OCI-LY3 (cell line): ENCODE results near the gene SNTB2.

Experiments
- H2AFZ ChIP-seq: fragments of 200-600, 300-600 bp; shearing (Covaris generic); 2 replicates; pipeline ENCODE4 v1.6.0; 2014; ENCODE audit warnings: antibody characterized with exemption, low read depth, low read length
- H3K27ac ChIP-seq: fragments of 200-600, 300-600 bp; sonication (generic); 2 replicates; pipeline ENCODE4 v1.5.1; 2014; ENCODE audit warnings: mild to moderate bottlenecking, low read length, moderate library complexity, mixed read lengths
- H3K27me3 ChIP-seq: fragments of 200-600, 300-600 bp; sonication (generic); 2 replicates; pipeline ENCODE4 v1.6.1; 2014; ENCODE audit warnings: low read depth, low read length, mixed read lengths
- H3K36me3 ChIP-seq: fragments of 200-600, 300-600 bp; sonication (generic); replicated peaks from 2 replicates; pipeline ENCODE3; 2014; ENCODE audit warnings: low read depth, low read length, mixed read lengths
- H3K4me1 ChIP-seq: fragments of 300-600, 200-600 bp; sonication (generic); 2 replicates; pipeline ENCODE4 v1.6.1; 2014; ENCODE audit warnings: low read length, mixed read lengths
- H3K4me2 ChIP-seq: fragments of 200-600, 300-600 bp; sonication (generic); 2 replicates; pipeline ENCODE4 v1.6.1; 2014; ENCODE audit warnings: low read length, mixed read lengths
- H3K4me3 ChIP-seq: fragments of 300-600, 200-600 bp; sonication (generic); 2 replicates; pipeline ENCODE4 v1.5.1; 2014; ENCODE audit warnings: antibody characterized with exemption, mild to moderate bottlenecking, low read length, moderate library complexity
- H3K79me2 ChIP-seq: fragments of 300-600, 200-600 bp; shearing (Covaris generic); 2 replicates; pipeline ENCODE4 v1.6.1; 2014; ENCODE audit warnings: mild to moderate bottlenecking, low read length, mixed read lengths
- H3K9ac ChIP-seq: fragments of 300-600, 200-600 bp; shearing (Covaris generic); 2 replicates; pipeline ENCODE4 v1.6.0; 2014; ENCODE audit warnings: mild to moderate bottlenecking, low read length, moderate library complexity
- H3K9me3 ChIP-seq: fragments of 200-600, 300-600 bp; shearing (Covaris generic); 2 replicates; pipeline ENCODE4 v1.6.1; 2014; ENCODE audit warnings: low read length, mixed read lengths; ENCODE audit not compliant: insufficient read depth
- H4K20me1 ChIP-seq: fragments of 200-600, 300-600 bp; sonication (generic); 2 replicates; pipeline ENCODE4 v1.6.1; 2016; ENCODE audit warnings: low read length, mixed read lengths; ENCODE audit not compliant: insufficient read depth
- EZH2phosphoT487 ChIP-seq: fragments of 200-600 bp; shearing (Covaris generic); IDR thresholded peaks from 2 replicates; pipeline ENCODE4 v1.6.1; 2018; ENCODE audit warnings: antibody characterized with exemption, mixed run types, low read depth
- TF ChIP-seq, protein P1 (sequence below): fragments of 200-600, 300-600 bp; sonication (generic); IDR thresholded peaks from 2 replicates; pipeline ENCODE4 v1.5.1; 2014; ENCODE audit warnings: antibody characterized with exemption, low read length, low read depth

SNTB2 gene

DNA sequence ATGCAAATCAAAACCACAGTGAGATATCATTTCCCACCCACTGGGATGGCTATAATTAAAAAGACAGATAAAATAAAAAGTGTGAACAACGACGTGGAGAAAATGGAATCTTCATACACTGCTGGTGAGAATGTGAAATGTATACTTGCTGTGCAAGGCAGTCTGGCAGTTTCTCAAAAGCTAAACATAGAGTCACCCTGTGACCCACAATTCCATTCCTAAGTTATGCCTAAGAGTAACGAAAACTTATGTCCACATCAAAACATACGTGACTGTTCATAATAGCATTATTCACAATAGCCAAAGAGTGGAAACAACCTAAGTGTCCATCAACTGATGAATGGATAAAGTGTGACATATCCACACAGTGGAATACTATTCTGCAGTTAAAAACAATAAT is 86.0 kb downstream of the SNTB2 start:
- Histone ChIP-seq H3K4me2 (no peak overlapping the region), H3K27ac (no peak overlapping the region), H2AFZ (no peak overlapping the region), H3K4me1 (no peaks in the 10 kb centered on the region), H3K79me2 (no peaks in the 10 kb centered on the region), H3K36me3 (peaks cover 3% of the 10 kb centered on the region), H3K9me3 (no peaks in the 10 kb centered on the region), H3K4me3 (no peak overlapping the region), H4K20me1 (no peaks in the 10 kb centered on the region), H3K27me3 (no peaks in the 10 kb centered on the region), H3K9ac (no peak overlapping the region)
- TF ChIP-seq, protein P1, sequence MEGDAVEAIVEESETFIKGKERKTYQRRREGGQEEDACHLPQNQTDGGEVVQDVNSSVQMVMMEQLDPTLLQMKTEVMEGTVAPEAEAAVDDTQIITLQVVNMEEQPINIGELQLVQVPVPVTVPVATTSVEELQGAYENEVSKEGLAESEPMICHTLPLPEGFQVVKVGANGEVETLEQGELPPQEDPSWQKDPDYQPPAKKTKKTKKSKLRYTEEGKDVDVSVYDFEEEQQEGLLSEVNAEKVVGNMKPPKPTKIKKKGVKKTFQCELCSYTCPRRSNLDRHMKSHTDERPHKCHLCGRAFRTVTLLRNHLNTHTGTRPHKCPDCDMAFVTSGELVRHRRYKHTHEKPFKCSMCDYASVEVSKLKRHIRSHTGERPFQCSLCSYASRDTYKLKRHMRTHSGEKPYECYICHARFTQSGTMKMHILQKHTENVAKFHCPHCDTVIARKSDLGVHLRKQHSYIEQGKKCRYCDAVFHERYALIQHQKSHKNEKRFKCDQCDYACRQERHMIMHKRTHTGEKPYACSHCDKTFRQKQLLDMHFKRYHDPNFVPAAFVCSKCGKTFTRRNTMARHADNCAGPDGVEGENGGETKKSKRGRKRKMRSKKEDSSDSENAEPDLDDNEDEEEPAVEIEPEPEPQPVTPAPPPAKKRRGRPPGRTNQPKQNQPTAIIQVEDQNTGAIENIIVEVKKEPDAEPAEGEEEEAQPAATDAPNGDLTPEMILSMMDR = no peak
- TF ChIP-seq EZH2phosphoT487 = no peak

DNA sequence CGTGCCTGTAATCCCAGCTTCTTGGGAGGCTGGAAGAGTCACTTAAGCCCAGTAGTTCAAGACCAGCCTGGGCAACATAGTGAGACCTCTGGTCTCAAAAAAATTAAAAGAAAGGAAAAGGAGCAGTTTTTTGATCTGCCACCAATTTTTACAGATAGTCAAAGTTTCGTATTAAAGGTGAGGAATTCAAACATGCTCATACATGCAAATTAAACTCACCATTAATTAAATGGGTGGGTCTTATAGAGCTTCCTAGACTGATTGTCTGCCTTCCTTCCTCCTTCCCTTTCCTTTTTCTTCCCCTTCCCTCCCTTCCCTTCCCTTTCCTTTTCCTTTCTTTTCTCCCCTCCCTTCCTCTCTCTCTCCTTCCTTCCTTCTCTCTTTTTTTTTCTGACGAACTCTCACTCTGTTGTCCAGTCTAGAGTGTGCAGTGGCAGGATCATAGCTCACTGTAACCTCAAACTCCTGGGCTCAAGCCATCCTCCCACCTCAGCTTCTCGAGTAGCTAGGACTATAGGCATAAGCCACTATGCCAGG is 87.8 kb downstream of the SNTB2 start:
- no peak for TF ChIP-seq EZH2phosphoT487
- TF ChIP-seq, protein P1 = no peak
- Histone ChIP-seq H3K4me3 (no peak overlapping the region), H3K27ac (no peak overlapping the region), H3K4me1 (no peaks in the 10 kb centered on the region), H3K27me3 (no peaks in the 10 kb centered on the region), H2AFZ (no peak overlapping the region), H3K9ac (no peak overlapping the region), H3K36me3 (peaks cover 3% of the 10 kb centered on the region), H3K4me2 (no peak overlapping the region), H3K9me3 (no peaks in the 10 kb centered on the region), H3K79me2 (no peaks in the 10 kb centered on the region), H4K20me1 (no peaks in the 10 kb centered on the region)

DNA sequence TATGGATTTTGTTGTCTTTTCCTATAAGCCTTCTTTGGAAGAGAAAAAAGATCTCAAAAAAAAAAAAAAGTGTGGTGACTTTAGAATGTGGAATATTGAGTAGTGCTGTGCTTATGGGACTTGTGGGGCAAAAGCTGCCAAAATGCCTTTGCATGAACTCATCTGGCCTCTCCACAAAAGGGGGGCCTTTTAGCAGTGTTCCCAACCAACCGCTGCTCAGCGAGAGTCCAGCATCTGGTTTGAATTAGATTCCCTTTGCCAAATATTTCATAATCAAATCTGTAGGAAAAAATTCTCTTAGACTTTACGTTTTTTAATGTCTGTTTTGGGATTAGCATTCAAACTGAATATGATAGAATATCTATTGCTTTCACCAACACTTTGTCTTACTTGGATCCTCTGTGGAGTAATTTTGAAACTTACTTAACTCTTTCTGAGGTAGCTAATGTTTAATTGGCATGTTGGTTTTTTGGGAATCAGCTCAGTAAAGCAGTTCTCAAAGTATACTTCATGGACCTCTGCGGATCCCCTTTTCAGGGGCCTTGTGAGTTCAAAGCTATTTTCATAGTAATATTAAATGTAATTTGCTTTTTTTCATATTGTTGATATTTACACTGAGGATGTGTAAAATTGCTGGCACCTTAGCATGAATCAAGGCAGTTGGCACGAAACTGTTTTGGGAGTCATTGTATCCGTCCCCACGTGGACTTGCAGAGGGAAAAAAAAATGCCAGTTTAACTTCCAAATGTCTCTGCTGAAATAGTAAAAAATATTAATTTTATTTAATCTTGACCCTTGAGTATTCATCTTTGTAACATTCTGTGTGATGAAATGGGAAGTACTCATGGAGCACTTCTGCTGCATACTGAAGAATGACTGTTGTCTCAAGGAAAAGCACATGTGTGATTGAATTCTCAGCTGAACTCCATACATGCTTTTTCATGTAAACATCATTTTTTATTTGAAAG is 89.5 kb downstream of the SNTB2 start:
- Histone ChIP-seq H3K27ac (no peak overlapping the region), H3K36me3 (no peaks in the 10 kb centered on the region), H3K4me1 (no peaks in the 10 kb centered on the region), H4K20me1 (no peaks in the 10 kb centered on the region), H3K79me2 (no peaks in the 10 kb centered on the region), H3K27me3 (no peaks in the 10 kb centered on the region), H3K4me2 (no peak overlapping the region), H3K9ac (no peak overlapping the region), H3K4me3 (no peak overlapping the region), H2AFZ (no peak overlapping the region), H3K9me3 (no peaks in the 10 kb centered on the region)
- no peak for TF ChIP-seq EZH2phosphoT487
- TF ChIP-seq, protein P1 = no peak

DNA sequence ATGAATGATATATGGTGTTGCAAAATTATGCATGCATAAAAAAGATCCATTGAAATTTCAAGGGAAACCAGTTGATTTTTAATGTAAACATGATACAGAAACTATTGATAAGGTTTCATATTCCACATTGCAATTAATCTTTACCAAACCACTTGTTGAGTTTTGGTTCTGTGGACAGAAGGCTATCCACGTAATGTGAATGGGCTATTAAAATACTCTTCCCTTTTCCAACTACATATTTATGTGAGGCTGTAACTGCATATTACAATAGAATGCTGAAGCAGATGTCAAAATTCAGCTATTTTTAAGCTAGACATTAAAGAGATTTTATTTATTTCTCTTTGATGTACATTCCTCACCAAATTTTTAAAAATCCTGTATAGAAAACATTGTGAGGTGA is 90.4 kb downstream of the SNTB2 start:
- Histone ChIP-seq H3K27me3 (no peaks in the 10 kb centered on the region), H3K9me3 (no peaks in the 10 kb centered on the region), H4K20me1 (no peaks in the 10 kb centered on the region), H3K4me2 (no peak overlapping the region), H3K4me3 (no peak overlapping the region), H3K9ac (no peak overlapping the region), H3K4me1 (no peaks in the 10 kb centered on the region), H3K36me3 (no peaks in the 10 kb centered on the region), H3K27ac (no peak overlapping the region), H3K79me2 (no peaks in the 10 kb centered on the region), H2AFZ (no peak overlapping the region)
- TF ChIP-seq, protein P1 = no peak
- TF ChIP-seq EZH2phosphoT487 = no peak
